ENCODE measurements around the gene AACS. TPM values are rescaled to one million over a fixed set of nuclear protein-coding genes. Genes with fewer than 3 reads are reported as not detected.

Gene AACS
- total and polyA plus RNA-seq, 8 donors = 15.0 to 56.5 (median 25.1) TPM

DNA sequence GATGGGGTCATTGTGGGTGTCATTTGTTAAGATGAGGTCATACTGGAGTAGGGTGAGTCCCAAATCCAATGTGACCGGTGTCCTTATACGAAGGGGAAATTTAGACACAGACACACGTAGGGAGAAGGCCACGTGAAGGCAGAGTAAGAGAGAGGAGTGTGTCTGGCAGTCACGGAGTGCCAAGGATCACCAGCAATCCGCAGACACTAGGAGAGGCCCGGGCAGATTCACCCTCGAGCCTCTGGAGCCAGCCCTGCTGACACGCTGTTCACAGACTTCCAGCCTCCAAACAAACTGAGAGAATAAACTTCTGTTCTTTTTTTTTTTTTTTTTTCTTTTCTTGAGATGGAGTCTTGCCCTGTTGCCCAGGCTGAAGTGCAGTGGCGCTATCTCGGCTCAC lies 46.9 kb upstream of the AACS start:
- intact Hi-C loops (cut with DNase I; ENCODE audit: low total_unique reads) = no loop called here
- Histone ChIP-seq H3K27ac (no peak overlapping the region), H3K9me3 (peaks cover 0 to 4% (median 0%) of the 10 kb centered on the region in 4 donors), H3K27me3 (no peaks in the 10 kb centered on the region), H3K4me3 (no peak overlapping the region), H3K36me3 (peaks cover 8 to 42% (median 40%) of the 10 kb centered on the region in 4 donors), H3K4me1 (no peaks in the 10 kb centered on the region)
- no peak for TF ChIP-seq EP300 (IDR thresholded peaks at IDR 0.05)
- no peak for TF ChIP-seq POLR2AphosphoS5 (IDR thresholded peaks at IDR 0.05)
- TF ChIP-seq, protein P1, sequence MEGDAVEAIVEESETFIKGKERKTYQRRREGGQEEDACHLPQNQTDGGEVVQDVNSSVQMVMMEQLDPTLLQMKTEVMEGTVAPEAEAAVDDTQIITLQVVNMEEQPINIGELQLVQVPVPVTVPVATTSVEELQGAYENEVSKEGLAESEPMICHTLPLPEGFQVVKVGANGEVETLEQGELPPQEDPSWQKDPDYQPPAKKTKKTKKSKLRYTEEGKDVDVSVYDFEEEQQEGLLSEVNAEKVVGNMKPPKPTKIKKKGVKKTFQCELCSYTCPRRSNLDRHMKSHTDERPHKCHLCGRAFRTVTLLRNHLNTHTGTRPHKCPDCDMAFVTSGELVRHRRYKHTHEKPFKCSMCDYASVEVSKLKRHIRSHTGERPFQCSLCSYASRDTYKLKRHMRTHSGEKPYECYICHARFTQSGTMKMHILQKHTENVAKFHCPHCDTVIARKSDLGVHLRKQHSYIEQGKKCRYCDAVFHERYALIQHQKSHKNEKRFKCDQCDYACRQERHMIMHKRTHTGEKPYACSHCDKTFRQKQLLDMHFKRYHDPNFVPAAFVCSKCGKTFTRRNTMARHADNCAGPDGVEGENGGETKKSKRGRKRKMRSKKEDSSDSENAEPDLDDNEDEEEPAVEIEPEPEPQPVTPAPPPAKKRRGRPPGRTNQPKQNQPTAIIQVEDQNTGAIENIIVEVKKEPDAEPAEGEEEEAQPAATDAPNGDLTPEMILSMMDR (IDR thresholded peaks at IDR 0.05) = no peak
- no peak for TF ChIP-seq POLR2A (IDR thresholded peaks at IDR 0.05)
- whole genome bisulfite sequencing, 5 donors = 90 to 97% (median 95%) methylated on average over 11 of the region's 11 CpGs
- no peak for DNase-seq

DNA sequence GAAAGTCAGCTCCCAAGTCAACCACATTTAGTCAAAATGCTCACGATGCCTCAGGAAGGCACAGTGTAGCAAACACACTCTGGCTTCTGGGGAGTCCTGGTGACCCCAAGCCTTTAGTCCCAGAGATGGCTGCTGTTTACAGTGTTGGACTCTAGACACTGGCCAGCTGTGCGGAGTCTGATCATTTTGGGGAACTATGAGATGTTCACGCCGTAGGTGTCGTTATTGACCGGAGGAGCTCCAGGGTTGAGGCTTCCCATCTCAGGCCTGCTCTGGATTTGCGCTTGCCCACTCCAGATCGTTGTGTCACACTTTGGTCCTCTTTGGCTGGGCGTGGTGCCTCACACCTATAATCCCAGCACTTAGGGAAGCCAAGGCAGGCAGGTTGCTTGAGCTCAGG lies 44.1 kb upstream of the AACS start:
- H3K9me3 ChIP-seq = peaks cover 0 to 6% (median 0%) of the 10 kb centered on the region in 4 donors
- TF ChIP-seq POLR2A (IDR thresholded peaks at IDR 0.05) (no peak), EP300 (IDR thresholded peaks at IDR 0.05) (no peak), POLR2AphosphoS5 (IDR thresholded peaks at IDR 0.05) (no peak)
- TF ChIP-seq, protein P1 (IDR thresholded peaks at IDR 0.05) = no peak

GRCh38 chr12:125021771-125022170 lies 43.5 kb upstream of the AACS start:
- 76 to 93% (median 88%) methylated on average over 5 of the region's 5 CpGs for WGBS, 5 donors
- Histone ChIP-seq H3K27me3 (no peaks in the 10 kb centered on the region), H3K9me3 (peaks cover 0 to 6% (median 0%) of the 10 kb centered on the region in 4 donors), H3K4me3 (no peak overlapping the region), H3K36me3 (peaks cover 0 to 31% (median 29%) of the 10 kb centered on the region in 4 donors), H3K4me1 (no peaks in the 10 kb centered on the region), H3K27ac (no peak overlapping the region)
- TF ChIP-seq POLR2AphosphoS5 (IDR thresholded peaks at IDR 0.05) (no peak), EP300 (IDR thresholded peaks at IDR 0.05) (no peak), POLR2A (IDR thresholded peaks at IDR 0.05) (no peak)
- TF ChIP-seq, protein P1 (IDR thresholded peaks at IDR 0.05) = no peak
- intact Hi-C loops (cut with DNase I; ENCODE audit: low total_unique reads) = no loop called here
- no peak for DNase-seq

More for the DNA sequence above, 44.1 kb upstream of the AACS start:
- peaks cover 0 to 31% (median 28%) of the 10 kb centered on the region in 4 donors for H3K36me3 ChIP-seq
- DNase-seq = no peak
- WGBS, 5 donors = 97 to 99% (median 98%) methylated on average over 9 of the region's 9 CpGs
- intact Hi-C loops (cut with DNase I; ENCODE audit: low total_unique reads) = no loop called here
- no peaks in the 10 kb centered on the region for H3K27me3 ChIP-seq
- no peaks in the 10 kb centered on the region for H3K4me1 ChIP-seq
- H3K4me3 ChIP-seq = no peak overlapping the region
- H3K27ac ChIP-seq = no peak overlapping the region

- TF ChIP-seq POLR2A (IDR thresholded peaks at IDR 0.05) (no peak), POLR2AphosphoS5 (IDR thresholded peaks at IDR 0.05) (no peak)
- TF ChIP-seq, protein P1 (IDR thresholded peaks at IDR 0.05) = no peak
These were observed 42.2 kb upstream of the AACS start for GRCh38 chr12:125023065-125023464.

More at GRCh38 chr12:125023065-125023464, 42.2 kb upstream of the AACS start:
- H3K36me3 ChIP-seq = peaks cover 0 to 27% (median 23%) of the 10 kb centered on the region in 4 donors
- no peak overlapping the region for H3K27ac ChIP-seq
- 95 to 99% (median 98%) methylated on average over 2 of the region's 2 CpGs for WGBS, 5 donors
- peaks cover 0 to 6% (median 0%) of the 10 kb centered on the region in 4 donors for H3K9me3 ChIP-seq
- intact Hi-C loops (cut with DNase I; ENCODE audit: low total_unique reads) = no loop called here
- no peaks in the 10 kb centered on the region for H3K27me3 ChIP-seq
- no peak for DNase-seq
- H3K4me3 ChIP-seq = no peak overlapping the region
- H3K4me1 ChIP-seq = no peaks in the 10 kb centered on the region
